Kidney epithelial cell (primary cell): ENCODE measurements around the gene UBE3B. TPM values are rescaled to one million over a fixed set of nuclear protein-coding genes. Genes with fewer than 3 reads are reported as not detected.
A peak's percentile ranks its signal among the peaks of the same experiment; 100 is the strongest.
"Not testable (repeated sequence)": the region's sequence is repeated elsewhere in the genome, so short reads cannot be mapped to it uniquely, and the experiment has no call there.

Experiments
- DNase-seq: peaks from one replicate; pipeline ENCODE4 v3.0.0-alpha.2; 2010; ENCODE audit warnings: low read depth
- H3K27me3 ChIP-seq: 2 replicates; pipeline ENCODE4 v1.6.0; 2011; ENCODE audit warnings: low read length; ENCODE audit not compliant: control insufficient read depth, insufficient read depth
- H3K36me3 ChIP-seq: 2 replicates; pipeline ENCODE4 v1.5.1; 2011; ENCODE audit warnings: low read length; ENCODE audit not compliant: control insufficient read depth, insufficient read depth
- H3K4me3 ChIP-seq: 2 replicates; pipeline ENCODE4 v1.5.1; 2011; ENCODE audit warnings: low read depth, mild to moderate bottlenecking, control low read depth, low read length
- CTCF ChIP-seq: IDR thresholded peaks from 2 replicates; pipeline ENCODE4 v1.5.1; 2011; ENCODE audit warnings: mild to moderate bottlenecking, moderate library complexity, low read length, control low read depth, inconsistent platforms; ENCODE audit not compliant: insufficient read depth, poor library complexity, severe bottlenecking
- total RNA-seq: library from RNA; depleted of rRNA; stranded (reverse); fragments of >200 nt; gene quantifications from 2 replicates; pipeline ENCODE4 v1.2.3, GENCODE V29; 2015

The UBE3B gene
- total RNA-seq, 1 donor from 2014 or later: 38.3 TPM

GRCh38 chr12:109432842-109433304, 44.6 kb upstream of the UBE3B start:
- Histone ChIP-seq H3K36me3 (no peaks in the 10 kb centered on the region), H3K4me3 (no peak overlapping the region), H3K27me3 (no peaks in the 10 kb centered on the region)
- DNase-seq: peak; percentile 39
- peak; percentile 97 for TF ChIP-seq CTCF

- no peak for DNase-seq
- peak; percentile 15 for TF ChIP-seq CTCF
Observed at GRCh38 chr12:109433618-109434017, 43.8 kb upstream of the UBE3B start.

GRCh38 chr12:109434582-109434981, 42.9 kb upstream of the UBE3B start:
- H3K27me3 ChIP-seq: no peaks in the 10 kb centered on the region
- no peak for DNase-seq
- H3K36me3 ChIP-seq: no peaks in the 10 kb centered on the region
- no peak for TF ChIP-seq CTCF
- H3K4me3 ChIP-seq: no peak overlapping the region

More at GRCh38 chr12:109433618-109434017, 43.8 kb upstream of the UBE3B start:
- no peaks in the 10 kb centered on the region for H3K36me3 ChIP-seq
- H3K4me3 ChIP-seq: no peak overlapping the region
- no peaks in the 10 kb centered on the region for H3K27me3 ChIP-seq

GRCh38 chr12:109435428-109436187, 41.8 kb upstream of the UBE3B start:
- no peak for DNase-seq
- no peaks in the 10 kb centered on the region for H3K36me3 ChIP-seq
- H3K27me3 ChIP-seq: no peaks in the 10 kb centered on the region
- H3K4me3 ChIP-seq: no peak overlapping the region
- no peak for TF ChIP-seq CTCF

GRCh38 chr12:109436188-109436560, 41.3 kb upstream of the UBE3B start:
- Histone ChIP-seq H3K4me3 (no peak overlapping the region), H3K27me3 (no peaks in the 10 kb centered on the region), H3K36me3 (no peaks in the 10 kb centered on the region)
- DNase-seq: no peak
- TF ChIP-seq CTCF: no peak

- DNase-seq: no peak
- H3K36me3 ChIP-seq: no peaks in the 10 kb centered on the region
- no peak for TF ChIP-seq CTCF
- no peak overlapping the region for H3K4me3 ChIP-seq
- no peaks in the 10 kb centered on the region for H3K27me3 ChIP-seq
Observed at GRCh38 chr12:109439181-109439580, 38.3 kb upstream of the UBE3B start.

- not testable (repeated sequence) for H3K27me3 ChIP-seq, DNase-seq, H3K4me3 ChIP-seq, H3K36me3 ChIP-seq
Observed at GRCh38 chr12:109439951-109440350, 37.5 kb upstream of the UBE3B start.
